Activated CD4-positive, alpha-beta T cell treated with anti-CD3 and anti-CD28 coated beads for 24 hours (primary cell): ENCODE measurements around the gene WDR93.

Experiments
- DNase-seq, 2 donors: peaks; one replicate each; pipeline ENCODE4 v3.0.0-alpha.2; 2020; ENCODE audit warnings: low read depth in 2 of 2

WDR93 gene

DNA sequence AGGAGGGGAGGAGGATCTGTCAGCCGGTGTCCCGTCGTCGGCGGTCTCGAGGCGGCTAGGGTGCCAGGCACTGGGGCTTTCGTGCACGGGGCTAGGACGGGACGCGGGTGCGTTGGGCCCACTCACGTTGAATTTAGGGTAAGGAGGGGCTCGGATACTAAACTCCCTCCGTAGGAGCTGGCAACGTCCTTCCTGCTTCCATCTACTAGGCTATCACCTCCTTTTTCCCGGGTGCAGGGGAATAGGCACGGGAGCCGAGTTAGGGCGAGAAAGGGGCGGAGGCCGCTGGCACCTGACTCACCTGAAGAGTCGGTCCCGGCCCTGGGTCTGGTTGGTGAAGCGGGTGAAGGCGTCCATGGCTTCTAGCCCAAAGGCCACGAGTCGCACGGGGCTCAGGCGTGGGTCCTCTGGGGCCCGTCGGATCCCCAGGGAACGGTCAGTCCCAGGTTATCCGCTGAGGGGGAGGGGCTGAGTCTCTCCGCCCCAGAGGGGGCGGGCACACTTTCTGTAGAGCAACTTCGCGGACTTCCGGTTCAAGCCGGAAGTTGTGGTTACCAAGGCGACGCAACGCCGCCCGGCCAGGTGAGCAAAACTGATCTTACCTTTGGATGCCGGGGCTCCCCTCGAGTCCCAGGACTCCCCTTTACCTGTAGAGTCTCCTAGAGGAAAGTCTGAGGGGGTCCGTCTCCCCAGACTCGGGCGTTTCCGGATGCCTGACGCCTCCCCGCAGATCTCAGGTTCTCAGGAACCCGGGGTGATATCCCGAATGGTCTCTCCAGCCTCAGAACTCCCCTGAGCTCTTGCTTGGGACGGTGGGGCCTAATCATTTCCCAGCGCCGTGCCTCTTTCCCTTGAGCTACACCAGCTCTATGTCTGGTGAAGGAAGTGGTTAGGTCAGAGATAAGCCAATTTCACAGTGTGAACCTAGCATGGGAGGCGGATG, at the start of gene WDR93, which contains the start of gene PEX11A:
TSS of gene WDR93 (plus strand) at position 536 of the 943 bp plus-strand sequence. CDS start 10,936 bp downstream, outside the sequence.
TSS of gene PEX11A (minus strand) at position 479 of the 943 bp plus-strand sequence. CDS start at position 357, 122 bp downstream.
- peak; percentile 63 to 71 for DNase-seq

DNA sequence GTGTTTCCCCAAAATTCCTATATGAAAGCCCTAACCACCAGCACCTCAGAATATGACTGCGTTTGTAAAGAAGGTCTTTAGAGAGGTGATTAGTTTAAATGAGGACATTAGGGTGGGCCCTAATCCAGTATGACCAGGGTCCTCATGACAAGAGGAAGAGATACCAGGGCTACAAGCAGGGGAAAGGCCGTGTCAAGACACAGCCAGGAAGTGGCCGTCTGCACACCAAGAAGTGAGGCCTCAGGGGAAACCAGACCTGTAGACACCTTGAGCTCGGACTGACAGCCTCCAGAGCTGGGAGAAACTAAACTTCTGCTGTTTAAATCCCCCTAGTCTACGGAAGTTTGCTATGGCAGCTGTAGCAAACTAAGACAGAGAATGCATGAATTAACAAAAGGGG, 49.6 kb upstream of the WDR93 start:
- DNase-seq, result no peak

DNA sequence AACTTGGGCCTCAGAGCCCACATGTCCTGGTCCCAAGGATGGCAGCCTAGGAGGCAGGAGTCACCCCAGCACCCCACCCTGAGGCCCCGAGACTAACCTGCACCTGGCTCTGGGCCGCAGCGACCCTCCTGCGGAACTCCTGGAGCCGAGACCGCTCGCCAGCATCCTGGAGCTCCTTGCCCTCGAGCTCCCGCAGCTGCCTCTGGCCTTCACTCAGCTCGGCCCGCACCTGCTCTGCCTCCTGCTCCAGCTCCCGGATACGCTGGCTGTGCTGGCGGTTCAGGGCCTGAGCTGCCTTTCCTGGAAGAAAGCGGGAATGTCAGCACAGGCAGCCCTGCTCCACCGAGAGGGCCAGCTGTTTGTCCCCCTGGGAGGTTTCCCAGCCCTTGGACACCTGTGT, 48.5 kb upstream of the WDR93 start:
- no peak for DNase-seq

DNA sequence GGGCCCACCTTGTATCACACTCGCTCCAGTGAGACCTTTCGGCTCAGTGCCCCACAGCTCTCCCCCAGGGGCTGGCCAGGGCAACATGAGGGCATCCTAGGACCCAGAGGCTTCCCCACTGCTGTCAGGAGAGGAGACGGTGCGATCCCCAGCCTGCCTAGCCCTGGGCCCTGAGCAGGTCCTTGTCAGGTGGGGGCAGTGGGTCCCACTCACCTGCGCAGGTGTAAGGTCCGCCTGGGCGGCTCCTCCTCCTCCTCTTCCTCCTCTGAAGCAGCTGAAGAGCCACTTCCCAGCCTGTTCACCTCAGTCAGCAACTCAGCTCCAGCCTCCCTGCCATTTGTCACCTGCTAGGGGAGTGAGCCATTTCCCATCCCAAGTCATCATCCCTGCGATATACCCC, 44.9 kb upstream of the WDR93 start:
- DNase-seq, result no peak

DNA sequence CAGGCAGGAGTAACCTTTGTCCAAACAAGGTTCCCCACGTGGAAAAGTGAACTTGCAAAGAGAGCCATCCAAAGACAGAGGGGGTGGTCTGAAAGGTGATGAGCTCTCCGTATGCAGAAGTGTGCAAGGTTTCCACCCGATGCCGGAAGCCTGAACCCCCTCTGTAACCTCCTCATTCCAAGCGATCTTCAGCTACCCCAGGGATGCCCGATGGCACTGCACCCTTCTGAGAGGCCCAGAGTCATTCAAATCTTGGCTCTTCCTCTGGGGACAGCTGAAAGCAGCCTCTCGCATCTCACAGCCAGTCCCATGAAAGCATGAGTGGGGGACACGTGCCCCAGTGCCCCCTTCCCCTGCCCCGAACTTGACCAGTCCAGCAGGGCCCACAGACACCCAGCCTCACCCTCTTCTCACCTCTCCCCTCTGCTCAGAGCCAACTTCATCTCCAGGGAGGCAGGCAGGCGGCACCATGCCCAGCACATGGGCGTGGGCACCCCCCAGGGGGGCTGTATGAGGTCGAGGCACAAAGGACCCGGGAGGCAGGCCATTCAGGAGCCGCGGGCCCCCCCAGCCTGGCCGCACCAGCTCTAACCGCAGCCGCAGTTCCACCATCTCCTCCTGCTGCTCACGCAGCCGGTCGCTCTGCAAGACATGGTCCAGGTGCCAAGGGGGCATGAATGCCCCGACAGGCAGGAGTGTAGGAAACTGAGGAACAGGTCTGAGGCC, 44.0 kb upstream of the WDR93 start:
- no peak for DNase-seq

DNA sequence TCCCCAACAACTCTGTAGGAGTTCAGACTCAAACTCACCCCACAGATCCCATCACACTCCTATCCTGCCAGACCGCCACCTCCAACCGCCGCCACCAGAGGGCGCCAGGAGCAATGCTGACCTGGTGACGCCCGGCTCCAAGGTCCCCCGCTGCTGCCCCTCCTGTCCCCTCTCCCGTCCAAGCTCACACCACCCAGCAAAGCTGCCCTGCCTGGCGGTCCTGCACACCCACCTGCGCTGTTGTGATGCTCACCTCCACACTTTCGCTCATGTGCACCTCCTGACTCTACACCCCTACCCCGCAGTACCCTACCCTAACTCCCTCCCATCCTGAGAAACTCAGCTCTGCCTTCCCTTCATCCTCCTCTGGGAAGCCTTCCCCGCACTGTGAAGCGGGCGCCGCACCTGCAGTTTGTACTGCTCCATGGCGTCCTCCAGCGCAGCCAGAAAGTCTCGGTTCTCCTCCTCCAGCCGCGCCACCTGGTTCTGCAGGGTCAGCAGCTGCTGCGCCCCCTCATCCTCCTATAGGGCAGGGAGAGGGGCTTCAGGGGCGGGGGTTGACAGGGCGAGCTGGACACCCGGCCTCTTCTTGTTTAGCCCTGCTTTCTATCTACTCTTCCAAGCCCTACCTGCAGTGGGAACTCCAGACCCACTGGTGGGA, 43.3 kb upstream of the WDR93 start:
- DNase-seq, result peak; percentile 51 to 70

DNA sequence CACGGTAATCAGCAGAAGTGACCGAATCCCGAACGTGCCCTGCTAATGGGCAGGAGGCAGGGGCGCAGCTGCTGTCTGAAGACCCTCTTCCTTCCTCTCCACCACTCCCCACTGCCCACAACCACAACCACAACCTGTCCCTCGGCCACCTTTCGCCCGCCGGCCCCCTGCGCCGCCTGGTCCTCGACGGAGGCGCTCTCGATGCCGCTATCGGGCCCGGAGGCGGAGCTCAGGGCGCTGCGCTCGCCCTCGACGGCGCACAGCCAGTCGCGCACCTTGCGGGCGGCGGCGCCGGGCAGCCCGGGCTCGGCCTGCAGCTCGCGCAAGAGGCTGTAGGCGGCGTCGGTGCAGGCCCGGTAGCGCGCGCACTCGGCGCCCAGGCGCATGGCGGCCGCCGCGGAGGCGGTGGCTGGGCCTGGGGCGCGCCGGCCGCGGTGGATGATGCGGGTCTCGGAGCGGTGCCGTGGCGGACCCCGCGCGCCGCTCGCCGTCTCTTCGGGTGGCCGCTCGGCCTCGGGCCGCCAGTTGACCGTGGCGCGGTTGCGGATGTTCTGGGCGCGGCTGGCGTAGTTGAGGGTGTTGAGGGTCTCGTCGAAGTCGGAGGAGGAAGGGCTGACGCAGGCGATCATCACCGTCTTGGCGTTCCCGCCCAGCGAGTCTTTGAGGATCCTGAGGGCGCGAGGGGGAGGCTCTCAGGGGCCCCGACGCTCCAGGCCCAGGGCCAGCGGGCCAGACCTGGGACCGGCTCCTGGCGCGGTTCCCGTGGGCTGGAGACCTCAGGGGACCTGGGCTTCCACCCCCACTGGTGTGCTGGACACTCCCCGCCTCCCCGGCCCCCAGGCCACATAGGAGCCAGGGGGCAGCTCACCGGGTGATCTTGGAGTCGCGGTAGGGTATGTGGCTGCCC, 42.3 kb upstream of the WDR93 start:
- no peak for DNase-seq

DNA sequence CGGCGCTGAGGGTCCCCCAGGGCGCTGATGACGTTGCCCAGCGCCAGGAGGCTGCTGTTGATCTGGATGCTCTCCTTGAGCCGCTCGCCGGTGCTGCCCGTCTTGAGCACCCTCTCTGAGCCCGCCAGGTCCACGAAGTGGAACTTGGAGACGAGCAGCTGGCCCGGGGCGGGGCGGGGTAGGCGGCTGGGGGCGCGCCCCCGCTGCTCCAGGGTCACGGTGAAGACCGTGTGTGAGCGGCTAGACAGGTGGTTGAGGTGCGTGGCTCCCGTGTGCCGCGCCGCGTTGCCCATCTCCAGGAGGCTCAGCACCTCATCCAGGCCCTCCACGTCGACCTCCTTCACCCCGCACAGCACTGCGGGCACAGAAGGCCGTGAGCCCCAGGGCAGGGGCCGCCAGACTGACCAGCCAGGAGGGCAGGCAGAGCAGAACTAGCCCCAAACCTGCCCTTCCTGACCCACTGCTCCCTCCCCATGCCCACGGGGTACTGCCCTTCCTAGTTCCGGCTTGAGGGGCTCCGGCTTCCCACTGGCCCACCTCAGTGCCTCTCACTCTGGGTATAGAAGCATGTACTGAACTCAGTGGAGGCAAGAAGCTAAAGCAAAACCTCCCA, 41.5 kb upstream of the WDR93 start:
- no peak for DNase-seq

DNA sequence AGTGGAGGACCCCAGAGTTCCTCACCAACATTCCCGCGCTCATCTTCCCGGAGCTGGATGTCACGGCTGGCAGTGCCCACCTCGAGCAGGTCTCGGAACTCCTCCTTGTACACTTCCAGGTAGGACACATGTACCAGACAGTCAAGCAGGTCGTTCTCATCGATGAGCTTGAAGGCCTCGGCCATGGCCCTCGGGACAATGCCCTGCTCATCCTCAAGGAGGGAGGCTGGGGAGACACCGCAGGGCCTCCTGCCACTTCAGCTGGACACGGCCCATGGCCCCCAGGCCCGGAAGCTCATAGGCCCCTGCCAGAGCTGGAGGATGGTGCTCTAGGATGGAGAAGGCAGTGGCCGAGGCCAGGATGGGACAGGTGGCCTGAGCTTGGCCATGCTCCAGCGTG, 40.9 kb upstream of the WDR93 start:
- DNase-seq, result no peak

DNA sequence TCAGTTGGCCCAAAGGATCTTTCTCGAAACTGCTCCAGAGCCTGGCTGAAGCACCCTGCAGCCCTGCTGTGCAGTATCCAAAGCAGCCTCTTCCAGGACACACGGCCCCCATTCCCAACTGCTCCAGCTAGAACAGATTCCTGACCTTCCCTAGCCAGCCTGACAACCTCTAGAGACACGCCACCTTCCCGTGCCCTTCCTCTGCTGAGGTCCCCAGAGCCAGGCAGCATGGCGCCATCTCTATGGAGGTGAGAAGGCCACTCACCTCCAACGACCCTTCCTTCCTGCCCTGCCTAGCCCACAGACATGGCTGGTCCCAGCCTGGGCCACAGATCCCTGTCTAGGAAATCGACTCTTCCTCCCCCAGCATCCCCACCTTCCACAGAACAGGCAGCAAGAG, 38.5 kb upstream of the WDR93 start:
- DNase-seq, result no peak

DNA sequence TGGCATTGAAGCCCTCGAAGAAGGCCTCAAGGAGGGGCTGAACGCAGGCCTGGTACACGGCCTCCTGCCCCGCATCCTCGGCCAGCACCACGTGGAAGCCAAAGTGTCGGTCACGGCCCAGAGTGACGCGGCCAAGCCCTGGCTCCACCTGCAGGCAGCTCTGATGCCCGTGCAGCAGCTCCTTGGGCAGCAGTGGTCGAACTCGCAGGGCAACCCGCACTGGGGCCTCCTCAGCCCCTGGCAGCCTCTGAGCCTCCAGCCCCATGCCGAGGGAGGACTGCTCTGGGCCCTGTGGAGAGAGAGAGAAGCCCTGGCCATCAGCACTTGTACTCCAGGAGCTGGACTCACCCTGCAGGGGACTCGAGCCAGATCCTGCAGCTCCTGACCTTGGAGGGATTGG, 37.9 kb upstream of the WDR93 start:
- no peak for DNase-seq

DNA sequence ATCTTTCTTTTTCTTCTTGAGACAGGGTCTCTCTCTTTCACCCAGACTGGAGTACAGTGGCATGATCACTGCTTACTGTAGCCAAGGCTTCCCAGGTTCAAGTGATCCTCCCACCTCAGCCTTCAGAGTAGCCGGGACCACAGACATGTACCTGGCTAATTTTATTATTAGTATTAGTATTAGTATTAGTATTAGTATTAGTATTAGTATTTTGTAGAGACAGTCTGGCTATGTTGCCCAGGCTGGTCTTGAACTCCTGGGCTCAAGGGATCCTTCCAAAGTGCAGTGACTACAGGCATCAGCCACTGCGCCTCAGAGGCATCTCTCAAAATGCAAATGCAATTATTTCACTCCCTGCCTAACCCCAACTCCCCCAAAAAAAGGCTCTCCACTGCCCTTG, 37.0 kb upstream of the WDR93 start:
- DNase-seq, result no peak

DNA sequence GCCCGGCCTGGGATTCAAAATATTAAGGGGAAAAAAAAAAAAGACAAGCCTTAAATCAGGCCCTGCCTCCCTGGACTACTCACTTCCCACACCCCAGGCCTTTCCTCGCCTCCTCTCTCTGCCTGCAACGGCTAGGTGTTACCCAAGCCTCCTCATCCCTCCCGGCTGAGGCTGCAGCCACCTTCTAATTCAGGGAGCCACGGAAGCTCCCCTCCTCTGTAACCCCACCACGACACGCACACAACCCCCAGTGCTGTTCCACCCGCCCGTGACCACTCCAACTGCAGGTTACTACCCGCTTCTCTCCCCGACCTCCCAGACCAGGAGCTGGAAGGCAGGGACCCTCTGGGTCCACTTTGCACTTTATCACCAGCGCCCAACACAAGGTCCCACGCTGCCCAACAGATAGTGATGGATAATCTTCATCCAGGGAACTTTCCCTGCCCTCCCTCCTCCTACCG, 36.3 kb upstream of the WDR93 start:
- no peak for DNase-seq

DNA sequence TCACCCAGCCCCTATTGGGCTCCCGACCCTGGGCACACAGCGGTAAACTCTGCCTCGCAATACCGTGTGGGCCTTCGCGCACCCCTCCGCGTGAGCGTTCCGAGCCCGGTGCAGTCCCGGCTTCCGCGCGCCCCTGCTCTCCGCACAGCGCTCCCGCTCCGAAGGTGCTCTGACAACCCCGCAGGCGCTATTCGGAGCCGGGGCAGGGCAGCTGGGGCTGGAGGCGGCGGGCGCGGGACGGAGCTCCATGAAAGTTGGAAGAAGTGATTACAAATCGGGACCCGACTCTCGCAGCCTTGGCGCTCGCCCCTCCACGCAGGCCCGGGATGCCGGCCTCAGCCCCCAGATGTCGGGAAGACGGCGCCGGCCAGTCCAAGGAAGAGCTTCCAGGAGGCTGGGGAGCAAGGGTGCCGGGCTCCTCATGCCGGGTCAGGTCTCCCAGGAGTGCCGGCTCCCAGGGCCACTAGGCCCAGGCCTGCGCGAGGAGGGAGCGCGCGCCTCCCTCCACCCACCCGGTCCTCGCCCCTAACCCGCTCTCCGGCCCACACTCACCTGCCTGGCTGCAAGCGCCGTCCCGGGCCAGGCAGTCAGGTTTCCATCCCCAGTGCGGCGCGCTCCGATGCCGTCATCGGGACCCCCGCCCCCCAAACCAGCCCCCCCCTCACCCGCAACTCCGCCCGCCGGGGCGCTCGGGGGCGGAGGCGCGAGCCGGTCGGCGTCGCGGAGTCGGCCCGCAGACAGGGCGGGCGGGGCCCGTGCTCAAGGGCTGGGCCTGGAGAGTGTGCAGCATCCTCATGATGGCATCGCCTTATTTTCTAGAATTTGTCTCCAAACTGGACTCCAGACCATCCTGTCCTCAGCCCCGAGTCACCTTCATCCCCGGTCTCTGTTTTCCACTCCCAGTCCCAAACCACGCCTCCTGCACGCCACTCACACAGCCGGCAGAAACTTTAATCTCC, 35.5 kb upstream of the WDR93 start, which contains the start of gene KIF7:
TSS of gene KIF7 (minus strand) at position 621 of the 959 bp plus-strand sequence. CDS start 2,537 bp downstream, outside the sequence.
- no peak for DNase-seq

DNA sequence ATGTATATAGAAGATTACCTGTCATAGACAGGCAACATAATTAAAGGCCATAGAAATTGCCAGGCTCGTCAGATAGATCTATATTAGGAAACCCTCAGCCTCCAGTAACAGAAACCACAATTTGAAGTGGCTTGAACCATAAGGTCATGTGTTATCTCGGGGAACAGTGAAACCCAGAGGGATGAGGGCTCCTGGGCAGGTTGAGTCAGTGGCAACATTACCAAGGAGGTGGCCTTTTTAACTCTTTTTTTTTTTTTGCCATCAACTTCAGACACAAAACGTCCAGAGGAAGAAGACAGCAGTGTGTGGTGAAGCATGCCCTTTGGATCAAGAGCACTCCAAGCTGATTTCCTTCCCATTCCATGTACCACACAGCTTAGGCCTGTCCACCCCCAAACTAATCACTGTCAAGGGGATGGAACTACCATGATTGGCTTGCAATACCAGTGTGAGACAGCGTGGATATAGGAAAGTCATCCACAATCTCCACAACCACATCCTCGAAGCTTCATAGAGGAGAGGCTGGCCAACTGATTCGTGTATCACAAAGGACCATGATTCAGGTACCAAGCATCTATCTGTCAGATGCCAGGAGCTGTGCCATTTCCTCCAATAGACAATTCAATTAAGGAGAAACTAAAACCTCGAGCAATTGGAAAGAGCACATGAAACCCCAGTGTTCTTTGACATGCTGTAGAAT, 34.3 kb upstream of the WDR93 start:
- DNase-seq, result no peak

DNA sequence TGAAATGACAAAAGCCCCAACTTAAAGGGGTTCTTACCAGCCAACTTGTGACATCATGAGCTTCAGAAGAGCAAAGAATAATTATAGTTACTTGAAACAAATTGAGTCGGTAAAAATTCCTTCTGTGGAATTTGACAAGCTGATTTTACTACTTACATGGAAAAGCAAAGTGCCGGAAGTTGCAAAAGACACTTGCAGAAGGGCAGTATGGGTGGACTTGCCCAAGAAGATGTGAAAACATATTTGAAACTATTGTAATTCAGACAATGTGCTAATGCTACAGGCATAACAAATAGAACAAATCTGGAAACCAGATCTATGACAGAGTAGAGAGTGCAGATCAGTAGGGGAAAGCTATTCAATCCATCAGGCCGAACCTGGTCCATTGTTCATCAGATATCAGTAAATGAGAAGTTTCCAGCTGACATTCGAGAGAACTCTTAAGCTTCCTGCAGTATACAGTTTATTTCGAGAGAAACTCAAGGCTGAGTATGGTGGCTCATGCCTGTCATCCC, 32.9 kb upstream of the WDR93 start:
- no peak for DNase-seq

DNA sequence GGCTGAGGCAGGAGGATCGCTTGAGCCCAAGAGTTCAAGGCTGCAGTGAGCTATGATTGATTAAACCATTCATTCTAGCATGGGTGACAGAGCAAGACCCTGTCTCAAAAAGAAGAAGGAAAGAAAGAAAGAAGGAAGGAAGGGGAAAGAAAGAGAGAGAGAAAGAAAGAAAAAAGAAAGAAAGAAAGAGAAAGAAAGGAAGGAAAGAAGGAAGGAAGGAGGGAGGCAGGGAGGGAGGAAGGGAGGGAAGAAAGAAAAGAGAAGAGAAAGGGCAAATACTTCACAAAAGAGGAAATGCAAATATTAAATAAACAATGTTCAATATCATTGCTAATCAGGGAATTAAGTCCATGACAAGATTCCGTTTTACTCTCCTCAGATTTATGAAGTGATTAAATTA, 31.3 kb upstream of the WDR93 start:
- DNase-seq, result no peak

DNA sequence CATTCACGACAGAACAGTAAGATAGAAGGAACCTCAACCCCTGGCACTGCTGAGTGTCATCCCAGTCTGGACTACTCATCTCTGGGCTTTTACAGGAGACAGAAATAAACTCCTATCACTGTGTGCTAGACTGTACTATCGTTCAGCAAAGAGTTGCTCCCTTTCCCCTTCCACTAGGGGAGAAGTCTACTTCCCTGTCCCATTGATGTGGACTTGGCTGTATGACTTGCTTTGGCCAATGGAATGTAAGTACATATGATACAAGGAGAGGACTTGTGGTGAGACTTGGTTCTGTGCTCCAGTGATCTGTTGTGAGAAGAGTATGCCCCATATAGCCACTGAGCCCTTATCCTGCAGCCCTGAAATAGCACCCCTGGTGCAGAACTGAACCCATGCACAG, 30.1 kb upstream of the WDR93 start:
- DNase-seq, result no peak
